A673 (cell line): Measurements from ENCODE around the gene B4GALT3. TPM values are rescaled to one million over a fixed set of nuclear protein-coding genes. Genes with fewer than 3 reads are reported as not detected.

ENCODE experiments used
- BruUV-seq: library from RNA; stranded (reverse); fragments of 400-500 nt; replicated peaks from 2 replicates; lab custom pipeline; 2021; lab: Mats Ljungman, UMichigan
- CTCF ChIA-PET: fragments of 300-600 bp; sonication (Branson Sonifier 250); formaldehyde crosslinking; loops from one replicate; lab custom pipeline; 2022; ENCODE audit warnings: antibody characterized with exemption; lab: Charles Lee
- POLR2A ChIA-PET: fragments of 300-600 bp; sonication (Branson Sonifier 250); formaldehyde crosslinking; loops from one replicate; lab custom pipeline; 2022; ENCODE audit warnings: antibody characterized with exemption; ENCODE audit not compliant: low non-redundant PET; lab: Charles Lee
- DNase-seq: peaks from one replicate; pipeline ENCODE4 v3.0.0-alpha.2; 2015; ENCODE audit warnings: low spot score
- H3K27ac ChIP-seq: fragments of 200-600 bp; sonication (generic); 2 replicates; pipeline ENCODE4 v1.5.1; 2016; ENCODE audit warnings: mixed run types, low read depth, mild to moderate bottlenecking, mixed read lengths, antibody characterized with exemption, low read length; ENCODE audit not compliant: poor library complexity, severe bottlenecking
- H3K27me3 ChIP-seq: fragments of 200-600 bp; sonication (generic); replicated peaks from 2 replicates; pipeline ENCODE4 v1.6.1; 2017; ENCODE audit warnings: mixed run types, low read depth, mild to moderate bottlenecking, mixed read lengths, antibody characterized with exemption, low read length; ENCODE audit not compliant: insufficient read depth, poor library complexity
- H3K36me3 ChIP-seq: fragments of 200-600 bp; sonication (generic); 2 replicates; pipeline ENCODE4 v1.6.1; 2016; ENCODE audit warnings: mixed run types, mild to moderate bottlenecking, mixed read lengths, antibody characterized with exemption, low read length; ENCODE audit not compliant: insufficient read depth, poor library complexity, severe bottlenecking
- H3K4me1 ChIP-seq: fragments of 200-600 bp; sonication (generic); 2 replicates; pipeline ENCODE4 v1.6.1; 2017; ENCODE audit warnings: mixed run types, mild to moderate bottlenecking, mixed read lengths, antibody characterized with exemption, low read length; ENCODE audit not compliant: insufficient read depth, poor library complexity, severe bottlenecking
- H3K4me3 ChIP-seq: fragments of 200-600 bp; sonication (generic); 2 replicates; pipeline ENCODE4 v1.5.1; 2016; ENCODE audit warnings: low read depth, mixed run types, mild to moderate bottlenecking, mixed read lengths, low read length; ENCODE audit not compliant: poor library complexity, severe bottlenecking
- H3K9me3 ChIP-seq: fragments of 200-600 bp; sonication (generic); 2 replicates; pipeline ENCODE4 v1.6.1; 2016; ENCODE audit warnings: mixed run types, low read depth, mild to moderate bottlenecking, mixed read lengths, antibody characterized with exemption, low read length; ENCODE audit not compliant: poor library complexity, severe bottlenecking
- EZH2 ChIP-seq: fragments of 200-600 bp; sonication (generic); IDR thresholded peaks from 2 replicates; pipeline ENCODE4 v1.6.1; 2017; ENCODE audit warnings: borderline replicate concordance, low read depth, mild to moderate bottlenecking, mixed read lengths, antibody characterized with exemption, low read length; ENCODE audit not compliant: poor library complexity, severe bottlenecking
- intact Hi-C: fragments of 100-400 bp; cut with micrococcal nuclease; formaldehyde crosslinking; loops from one replicate; pipeline ENCODE4 v1.10.0; 2022; ENCODE audit not compliant: unreplicated experiment
- total RNA-seq: library from RNA; stranded (reverse); gene quantifications from 2 replicates; pipeline ENCODE4 v1.2.3, GENCODE V29; 2021
- TF ChIP-seq, protein P1 (sequence below): fragments of 300-800, 200-600 bp; sonication (generic); conservative IDR thresholded peaks from 2 replicates; pipeline ENCODE4 v1.5.1; 2017; ENCODE audit warnings: low read depth, mild to moderate bottlenecking, antibody characterized with exemption, low read length, moderate library complexity, mixed read lengths

B4GALT3 gene
- total RNA-seq, 1 experiment from 2014 or later: 55.1 TPM

DNA sequence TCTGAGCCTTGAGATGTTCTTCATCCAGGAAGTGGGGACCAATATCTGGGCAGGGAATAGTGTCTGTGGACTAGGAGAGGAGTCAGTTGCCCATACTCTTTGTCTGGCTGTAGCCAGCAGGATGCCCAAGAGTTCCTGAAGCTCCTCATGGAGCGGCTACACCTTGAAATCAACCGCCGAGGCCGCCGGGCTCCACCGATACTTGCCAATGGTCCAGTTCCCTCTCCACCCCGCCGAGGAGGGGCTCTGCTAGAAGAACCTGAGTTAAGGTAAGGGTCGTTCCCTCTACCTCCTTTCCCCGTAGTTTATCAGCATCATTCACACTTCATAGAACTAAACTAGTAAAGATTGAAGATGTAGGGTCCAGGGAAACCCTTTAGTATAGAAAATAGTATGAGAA is 14.5 kb downstream of the B4GALT3 start:
- H3K9me3 ChIP-seq: no peaks in the 10 kb centered on the region
- no peaks in the 10 kb centered on the region for H3K27me3 ChIP-seq
- ChIA-PET POLR2A (interaction anchor here (0.6 kb wide), 1 partner anchor 158 kb away, joined by 3 read pairs; no protein-coding TSS in a partner anchor), CTCF (no interaction called here)
- BruUV-seq: no TSS peak
- no peak for DNase-seq
- peak overlapping the region; percentile 1 for H3K27ac ChIP-seq
- peaks cover 5% of the 10 kb centered on the region for H3K4me1 ChIP-seq
- intact Hi-C loops: no loop called here
- no peak overlapping the region for H3K4me3 ChIP-seq
- H3K36me3 ChIP-seq: peaks cover 34% of the 10 kb centered on the region
- TF ChIP-seq EZH2: no peak
- TF ChIP-seq, protein P1, sequence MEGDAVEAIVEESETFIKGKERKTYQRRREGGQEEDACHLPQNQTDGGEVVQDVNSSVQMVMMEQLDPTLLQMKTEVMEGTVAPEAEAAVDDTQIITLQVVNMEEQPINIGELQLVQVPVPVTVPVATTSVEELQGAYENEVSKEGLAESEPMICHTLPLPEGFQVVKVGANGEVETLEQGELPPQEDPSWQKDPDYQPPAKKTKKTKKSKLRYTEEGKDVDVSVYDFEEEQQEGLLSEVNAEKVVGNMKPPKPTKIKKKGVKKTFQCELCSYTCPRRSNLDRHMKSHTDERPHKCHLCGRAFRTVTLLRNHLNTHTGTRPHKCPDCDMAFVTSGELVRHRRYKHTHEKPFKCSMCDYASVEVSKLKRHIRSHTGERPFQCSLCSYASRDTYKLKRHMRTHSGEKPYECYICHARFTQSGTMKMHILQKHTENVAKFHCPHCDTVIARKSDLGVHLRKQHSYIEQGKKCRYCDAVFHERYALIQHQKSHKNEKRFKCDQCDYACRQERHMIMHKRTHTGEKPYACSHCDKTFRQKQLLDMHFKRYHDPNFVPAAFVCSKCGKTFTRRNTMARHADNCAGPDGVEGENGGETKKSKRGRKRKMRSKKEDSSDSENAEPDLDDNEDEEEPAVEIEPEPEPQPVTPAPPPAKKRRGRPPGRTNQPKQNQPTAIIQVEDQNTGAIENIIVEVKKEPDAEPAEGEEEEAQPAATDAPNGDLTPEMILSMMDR: no peak

DNA sequence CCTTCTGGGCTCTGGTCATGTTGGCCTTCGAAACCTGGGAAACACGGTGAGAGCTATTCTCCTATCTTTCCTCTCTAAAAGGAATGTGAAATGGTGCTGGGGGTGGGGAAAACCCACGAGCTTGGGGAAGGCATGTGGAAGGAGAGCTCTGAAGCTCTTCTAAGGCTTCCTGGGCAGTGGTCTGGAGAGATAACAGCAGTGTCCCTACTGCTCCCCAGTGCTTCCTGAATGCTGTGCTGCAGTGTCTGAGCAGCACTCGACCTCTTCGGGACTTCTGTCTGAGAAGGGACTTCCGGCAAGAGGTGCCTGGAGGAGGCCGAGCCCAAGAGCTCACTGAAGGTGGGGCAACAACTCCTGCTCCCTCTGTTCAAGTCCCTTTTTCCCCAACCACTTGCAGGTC is 15.3 kb downstream of the B4GALT3 start:
- Histone ChIP-seq H3K4me1 (peaks cover 5% of the 10 kb centered on the region), H3K36me3 (peaks cover 34% of the 10 kb centered on the region), H3K27ac (no peak overlapping the region), H3K4me3 (no peak overlapping the region), H3K27me3 (no peaks in the 10 kb centered on the region), H3K9me3 (no peaks in the 10 kb centered on the region)
- no peak for TF ChIP-seq EZH2
- TF ChIP-seq, protein P1: no peak
- BruUV-seq: no TSS peak
- ChIA-PET CTCF (no interaction called here), POLR2A (interaction anchor here (0.6 kb wide), 1 partner anchor 157 kb away, joined by 3 read pairs; no protein-coding TSS in a partner anchor)
- intact Hi-C loops: no loop called here
- no peak for DNase-seq

DNA sequence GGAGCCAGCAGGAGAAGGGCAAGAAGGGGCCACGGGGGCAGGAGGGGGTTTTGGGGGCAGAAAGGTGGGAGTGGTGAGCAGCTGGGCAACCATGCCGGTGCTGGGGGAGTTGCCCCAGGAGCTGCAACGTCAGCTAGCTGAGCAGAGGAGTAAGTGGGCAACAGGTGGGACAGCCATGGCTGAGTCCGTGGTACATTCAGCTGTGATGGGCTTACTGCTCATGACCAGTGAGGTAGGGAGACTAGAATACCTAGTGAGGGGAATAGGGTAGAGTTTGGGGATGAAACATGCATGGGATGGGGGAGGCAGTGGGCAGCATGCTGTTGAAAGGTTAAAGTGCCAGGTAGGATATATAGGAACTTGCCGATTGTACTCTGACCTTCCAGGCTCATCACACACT is 15.7 kb downstream of the B4GALT3 start:
- H3K27me3 ChIP-seq: no peaks in the 10 kb centered on the region
- intact Hi-C loops: no loop called here
- H3K27ac ChIP-seq: no peak overlapping the region
- ChIA-PET CTCF (no interaction called here), POLR2A (no interaction called here)
- no peak for DNase-seq
- no TSS peak for BruUV-seq
- no peak for TF ChIP-seq EZH2
- TF ChIP-seq, protein P1: no peak
- peaks cover 5% of the 10 kb centered on the region for H3K4me1 ChIP-seq
- no peaks in the 10 kb centered on the region for H3K9me3 ChIP-seq
- no peak overlapping the region for H3K4me3 ChIP-seq
- peaks cover 34% of the 10 kb centered on the region for H3K36me3 ChIP-seq
